GM12873 (cell line): ENCODE data around the gene FAM222A.
A peak's percentile ranks its signal among the peaks of the same experiment; 100 is the strongest.

Source experiments
- CTCF ChIP-seq: IDR thresholded peaks from 2 replicates; pipeline ENCODE4 v1.5.1; 2012; ENCODE audit warnings: low read depth, mild to moderate bottlenecking, moderate library complexity, low read length, control low read depth; ENCODE audit not compliant: insufficient read depth; ENCODE audit errors: missing control alignments

The FAM222A gene

GRCh38 chr12:109767991-109768900 lies 54.6 kb downstream of the FAM222A start:
- no peak for TF ChIP-seq CTCF

GRCh38 chr12:109768901-109769670 lies 55.5 kb downstream of the FAM222A start:
- no peak for TF ChIP-seq CTCF

- no peak for TF ChIP-seq CTCF
Observed at GRCh38 chr12:109770104-109770860, 56.7 kb downstream of the FAM222A start.

GRCh38 chr12:109770861-109771670 lies 57.4 kb downstream of the FAM222A start:
- TF ChIP-seq CTCF: no peak

GRCh38 chr12:109771746-109772621 lies 58.4 kb downstream of the FAM222A start:
- TF ChIP-seq CTCF: peak; percentile 3

- TF ChIP-seq CTCF: no peak
Observed at GRCh38 chr12:109772622-109773321, 59.1 kb downstream of the FAM222A start.
